Liver (tissue), 3 donors: ENCODE measurements around the gene MAMDC4.

Experiments used
- CTCF ChIP-seq: fragments of 150-350 bp; IDR thresholded peaks from 2 replicates; pipeline ENCODE4 v1.5.1; 2017; ENCODE audit warnings: improper control_type of control experiment, low read depth, low read length; ENCODE audit not compliant: missing input control
- GABPA ChIP-seq, 2 donors: IDR thresholded peaks in 1 of 2; conservative IDR thresholded peaks in 1 of 2; 2 replicates each; pipeline ENCODE4 v1.6.1; 2016; ENCODE audit warnings: antibody characterized with exemption in 2 of 2, mild to moderate bottlenecking in 1 of 2, moderate library complexity in 1 of 2
- RAD21 ChIP-seq, 2 donors: IDR thresholded peaks; 2 replicates each; pipeline ENCODE4 v1.6.1; 2016; ENCODE audit warnings: antibody characterized with exemption in 2 of 2, mild to moderate bottlenecking in 2 of 2
- SP1 ChIP-seq: IDR thresholded peaks from 2 replicates; pipeline ENCODE4 v1.6.1; 2018; ENCODE audit warnings: antibody characterized with exemption, mild to moderate bottlenecking
- TF ChIP-seq, protein P1 (sequence below): IDR thresholded peaks from 2 replicates; pipeline ENCODE4 v1.6.1; 2016; ENCODE audit warnings: antibody characterized with exemption, mild to moderate bottlenecking
- donor health status: healthy.
- donor health status: healthy.

- TF ChIP-seq CTCF (no peak), RAD21 (IDR thresholded peaks at IDR 0.05) (no peak), SP1 (no peak), GABPA (IDR thresholded peaks at IDR 0.05 in 1 of 2, conservative IDR thresholded peaks at IDR 0.05 in 1 of 2) (no peak)
- TF ChIP-seq, protein P1, sequence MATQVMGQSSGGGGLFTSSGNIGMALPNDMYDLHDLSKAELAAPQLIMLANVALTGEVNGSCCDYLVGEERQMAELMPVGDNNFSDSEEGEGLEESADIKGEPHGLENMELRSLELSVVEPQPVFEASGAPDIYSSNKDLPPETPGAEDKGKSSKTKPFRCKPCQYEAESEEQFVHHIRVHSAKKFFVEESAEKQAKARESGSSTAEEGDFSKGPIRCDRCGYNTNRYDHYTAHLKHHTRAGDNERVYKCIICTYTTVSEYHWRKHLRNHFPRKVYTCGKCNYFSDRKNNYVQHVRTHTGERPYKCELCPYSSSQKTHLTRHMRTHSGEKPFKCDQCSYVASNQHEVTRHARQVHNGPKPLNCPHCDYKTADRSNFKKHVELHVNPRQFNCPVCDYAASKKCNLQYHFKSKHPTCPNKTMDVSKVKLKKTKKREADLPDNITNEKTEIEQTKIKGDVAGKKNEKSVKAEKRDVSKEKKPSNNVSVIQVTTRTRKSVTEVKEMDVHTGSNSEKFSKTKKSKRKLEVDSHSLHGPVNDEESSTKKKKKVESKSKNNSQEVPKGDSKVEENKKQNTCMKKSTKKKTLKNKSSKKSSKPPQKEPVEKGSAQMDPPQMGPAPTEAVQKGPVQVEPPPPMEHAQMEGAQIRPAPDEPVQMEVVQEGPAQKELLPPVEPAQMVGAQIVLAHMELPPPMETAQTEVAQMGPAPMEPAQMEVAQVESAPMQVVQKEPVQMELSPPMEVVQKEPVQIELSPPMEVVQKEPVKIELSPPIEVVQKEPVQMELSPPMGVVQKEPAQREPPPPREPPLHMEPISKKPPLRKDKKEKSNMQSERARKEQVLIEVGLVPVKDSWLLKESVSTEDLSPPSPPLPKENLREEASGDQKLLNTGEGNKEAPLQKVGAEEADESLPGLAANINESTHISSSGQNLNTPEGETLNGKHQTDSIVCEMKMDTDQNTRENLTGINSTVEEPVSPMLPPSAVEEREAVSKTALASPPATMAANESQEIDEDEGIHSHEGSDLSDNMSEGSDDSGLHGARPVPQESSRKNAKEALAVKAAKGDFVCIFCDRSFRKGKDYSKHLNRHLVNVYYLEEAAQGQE: no peak
Observed at GRCh38 chr9:136865041-136865767, 13.1 kb downstream of the MAMDC4 start.
